Left ventricle myocardium inferior (tissue), 1 donor: ENCODE data around the gene C20orf144. TPM values are rescaled to one million over a fixed set of nuclear protein-coding genes. Genes with fewer than 3 reads are reported as not detected.

Source experiments
- DNase-seq: peaks from one replicate; pipeline ENCODE4 v3.0.0-alpha.2; 2020
- H3K27ac ChIP-seq: fragments of 200-600 bp; replicated peaks from 2 replicates; pipeline ENCODE4 v1.8.0; 2021
- H3K27me3 ChIP-seq: fragments of 200-600 bp; 2 replicates; pipeline ENCODE4 v1.8.0; 2021; ENCODE audit warnings: low read depth
- H3K36me3 ChIP-seq: fragments of 200-600 bp; 2 replicates; pipeline ENCODE4 v1.8.0; 2021
- H3K4me1 ChIP-seq: fragments of 200-600 bp; 2 replicates; pipeline ENCODE4 v1.8.0; 2021
- H3K4me3 ChIP-seq: fragments of 200-600 bp; 2 replicates; pipeline ENCODE4 v1.8.0; 2021; ENCODE audit warnings: mild to moderate bottlenecking, moderate library complexity
- H3K9me3 ChIP-seq: fragments of 200-600 bp; replicated peaks from 2 replicates; pipeline ENCODE4 v1.8.0; 2021
- CTCF ChIP-seq: fragments of 200-600 bp; IDR thresholded peaks from 2 replicates; pipeline ENCODE4 v1.8.0; 2021; ENCODE audit warnings: antibody characterized with exemption, mild to moderate bottlenecking, borderline replicate concordance
- intact Hi-C: fragments of 100-400 bp; cut with micrococcal nuclease; formaldehyde crosslinking; loops from one replicate; pipeline ENCODE4 v1.11.0; 2022
- total RNA-seq: library from RNA; stranded (reverse); fragmentation: NEBNext Ultra II Directional; extraction: Animal tissue kit (Norgen Biotek cat#: 25700); gene quantifications from one replicate; pipeline ENCODE4 v1.2.1, GENCODE V29; 2021
- donor health status: DM: no; HTN: yes; CAD: no; lungs with severe emphysema.

Gene C20orf144
- total RNA-seq, 1 donor from 2014 or later, result not detected

DNA sequence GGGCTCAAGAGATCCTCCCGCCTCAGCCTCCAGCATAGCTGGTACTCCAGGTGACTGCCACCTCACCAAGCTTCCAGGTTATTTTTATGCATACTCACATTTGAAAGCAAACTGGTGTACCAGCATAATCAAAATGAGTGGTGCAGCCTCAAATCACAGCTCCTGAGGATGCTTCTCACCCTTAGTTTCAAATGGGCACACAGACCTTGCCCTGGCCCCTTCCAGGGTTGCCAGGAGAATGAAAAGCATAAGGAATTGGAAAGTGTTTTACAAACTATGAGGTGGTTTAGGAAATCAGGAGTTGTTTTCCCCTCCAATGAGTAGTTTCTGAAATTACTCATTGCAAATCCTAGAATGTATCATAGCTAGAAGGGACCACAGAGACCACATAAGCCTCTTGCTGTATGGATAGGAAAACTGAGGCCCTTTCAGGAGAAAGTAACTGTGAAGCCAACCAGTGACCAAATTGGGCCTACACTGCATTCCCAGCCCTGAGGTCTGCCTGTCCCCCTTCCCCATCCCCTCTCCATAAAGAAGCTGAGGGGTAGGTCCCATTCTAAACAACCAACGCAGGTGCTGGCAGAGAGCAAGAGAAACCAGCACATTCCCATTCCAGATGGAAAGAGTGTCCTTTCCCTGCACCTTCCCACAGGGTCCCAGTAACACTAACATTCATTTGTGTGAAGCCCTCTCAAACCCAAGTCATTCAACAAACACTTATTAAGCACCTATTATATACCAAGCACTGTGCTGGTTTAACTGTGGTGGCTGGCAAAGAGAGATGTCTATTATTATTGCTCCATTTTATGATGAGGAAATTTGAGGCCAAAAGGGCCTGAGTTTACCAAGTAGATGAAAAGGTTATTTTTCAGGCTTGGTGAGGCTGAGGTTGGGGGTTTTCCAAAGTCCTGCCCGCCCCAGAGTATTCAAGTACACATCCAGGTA is 26.1 kb downstream of the C20orf144 start:
- no peak for TF ChIP-seq CTCF
- Histone ChIP-seq H3K4me3 (no peak overlapping the region), H3K9me3 (no peaks in the 10 kb centered on the region), H3K27me3 (no peaks in the 10 kb centered on the region), H3K27ac (peak overlapping the region; percentile 27), H3K4me1 (peaks cover 30% of the 10 kb centered on the region), H3K36me3 (no peaks in the 10 kb centered on the region)
- no peak for DNase-seq
- intact Hi-C loops, result no loop called here

- H3K27me3 ChIP-seq, result no peaks in the 10 kb centered on the region
- no peaks in the 10 kb centered on the region for H3K36me3 ChIP-seq
- no peak overlapping the region for H3K4me3 ChIP-seq
- peak overlapping the region; percentile 27 for H3K27ac ChIP-seq
- DNase-seq, result no peak
- no peak for TF ChIP-seq CTCF
- no peaks in the 10 kb centered on the region for H3K9me3 ChIP-seq
- peaks cover 34% of the 10 kb centered on the region for H3K4me1 ChIP-seq
- intact Hi-C loops, result no loop called here
These were observed 26.9 kb downstream of the C20orf144 start for GRCh38 chr20:33688938-33689424.

- Histone ChIP-seq H3K27ac (no peak overlapping the region), H3K4me1 (peaks cover 35% of the 10 kb centered on the region), H3K4me3 (no peak overlapping the region), H3K36me3 (no peaks in the 10 kb centered on the region), H3K27me3 (no peaks in the 10 kb centered on the region), H3K9me3 (no peaks in the 10 kb centered on the region)
- intact Hi-C loops, result no loop called here
- no peak for DNase-seq
- TF ChIP-seq CTCF, result no peak
These were observed 27.4 kb downstream of the C20orf144 start for GRCh38 chr20:33689493-33689892.

DNA sequence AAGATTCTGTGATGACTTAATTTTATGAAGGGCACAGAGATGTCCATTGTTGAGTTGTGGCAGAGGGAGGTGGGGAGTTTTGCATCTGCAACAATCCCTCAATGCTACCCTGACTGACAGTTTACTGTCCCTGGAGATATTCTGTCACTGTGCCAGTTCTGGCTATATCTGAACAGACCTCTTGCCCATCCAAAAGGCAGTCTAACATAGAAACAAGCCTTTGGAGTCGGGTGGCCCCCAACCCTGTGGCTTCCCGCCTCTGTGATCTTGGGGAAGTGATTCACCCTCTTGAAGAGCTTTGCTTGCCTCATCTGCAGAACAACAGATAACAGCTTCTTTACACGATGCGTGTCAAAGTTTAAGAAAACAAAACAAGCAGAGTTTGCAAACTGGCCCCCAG is 27.8 kb downstream of the C20orf144 start:
- Histone ChIP-seq H3K4me1 (peaks cover 31% of the 10 kb centered on the region), H3K27me3 (no peaks in the 10 kb centered on the region), H3K9me3 (no peaks in the 10 kb centered on the region), H3K4me3 (no peak overlapping the region), H3K36me3 (no peaks in the 10 kb centered on the region), H3K27ac (no peak overlapping the region)
- no peak for TF ChIP-seq CTCF
- no peak for DNase-seq
- intact Hi-C loops, result no loop called here

DNA sequence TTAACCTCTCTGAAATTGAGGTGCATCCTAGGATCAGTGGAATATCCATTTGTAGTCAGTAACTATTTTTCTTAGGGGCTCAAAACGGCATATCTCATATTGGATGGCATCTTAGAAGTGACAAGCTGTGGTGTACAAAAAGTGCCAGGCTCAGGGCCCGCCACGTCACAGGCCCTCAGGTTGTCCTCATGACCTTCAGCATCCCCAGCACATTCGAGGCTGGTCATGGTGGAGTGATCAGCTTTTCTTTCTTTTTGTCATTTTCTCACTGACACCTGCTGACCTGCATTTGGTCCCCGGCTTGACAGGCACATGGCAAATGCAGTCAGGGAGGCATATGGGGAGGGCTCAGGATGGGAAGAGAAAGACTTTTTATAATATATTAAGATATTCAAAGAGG is 31.2 kb downstream of the C20orf144 start:
- H3K9me3 ChIP-seq, result no peaks in the 10 kb centered on the region
- TF ChIP-seq CTCF, result no peak
- no peak for DNase-seq
- H3K27me3 ChIP-seq, result no peaks in the 10 kb centered on the region
- intact Hi-C loops, result no loop called here
- no peaks in the 10 kb centered on the region for H3K36me3 ChIP-seq
- no peak overlapping the region for H3K27ac ChIP-seq
- H3K4me1 ChIP-seq, result peaks cover 17% of the 10 kb centered on the region
- H3K4me3 ChIP-seq, result no peak overlapping the region
